NCI-H1417 treated with DMSO at 0.1 percent for 48 hours (cell line): Measurements from ENCODE around the gene GOLPH3.
"Not testable (repeated sequence)": the region's sequence is repeated elsewhere in the genome, so short reads cannot be mapped to it uniquely, and the experiment has no call there.

ENCODE experiments used
- DNase-seq: peaks from one replicate; lab custom pipeline; 2025; lab: John Stamatoyannopoulos, UW

Gene GOLPH3

DNA sequence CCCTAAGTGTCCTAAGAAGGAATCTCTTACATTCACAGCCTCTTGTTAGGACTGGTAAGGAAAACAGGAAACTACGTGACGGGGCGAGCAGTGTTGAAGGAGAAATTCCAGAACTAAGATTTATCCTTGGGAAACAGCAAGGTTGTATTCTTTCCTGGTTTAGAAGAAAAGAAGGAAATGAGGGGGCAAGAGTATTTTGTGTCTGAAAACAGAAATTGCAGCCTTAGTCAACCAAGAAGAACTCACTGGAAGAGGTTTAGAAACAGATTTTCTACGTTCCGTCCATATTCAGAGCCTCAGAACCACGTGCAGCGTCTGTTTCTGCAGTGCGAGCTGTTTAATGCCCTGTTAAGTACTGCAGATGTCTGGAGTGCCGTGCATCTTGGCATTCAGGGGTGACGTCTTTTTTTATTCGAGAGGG lies 75.2 kb downstream of the GOLPH3 start:
- no peak for DNase-seq

DNA sequence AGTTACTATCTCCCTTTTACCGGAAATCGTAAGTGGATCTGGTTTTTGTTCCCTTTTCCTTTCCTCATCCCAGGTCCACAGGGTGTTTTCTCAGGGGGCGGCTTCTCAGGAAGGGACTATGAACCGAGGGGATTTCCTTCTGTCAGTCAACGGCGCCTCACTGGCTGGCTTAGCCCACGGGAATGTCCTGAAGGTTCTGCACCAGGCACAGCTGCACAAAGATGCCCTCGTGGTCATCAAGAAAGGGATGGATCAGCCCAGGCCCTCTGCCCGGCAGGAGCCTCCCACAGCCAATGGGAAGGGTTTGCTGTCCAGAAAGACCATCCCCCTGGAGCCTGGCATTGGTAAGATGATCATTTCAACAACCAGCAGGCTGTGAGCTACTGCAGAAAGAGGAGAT lies 75.8 kb downstream of the GOLPH3 start:
- DNase-seq = no peak

DNA sequence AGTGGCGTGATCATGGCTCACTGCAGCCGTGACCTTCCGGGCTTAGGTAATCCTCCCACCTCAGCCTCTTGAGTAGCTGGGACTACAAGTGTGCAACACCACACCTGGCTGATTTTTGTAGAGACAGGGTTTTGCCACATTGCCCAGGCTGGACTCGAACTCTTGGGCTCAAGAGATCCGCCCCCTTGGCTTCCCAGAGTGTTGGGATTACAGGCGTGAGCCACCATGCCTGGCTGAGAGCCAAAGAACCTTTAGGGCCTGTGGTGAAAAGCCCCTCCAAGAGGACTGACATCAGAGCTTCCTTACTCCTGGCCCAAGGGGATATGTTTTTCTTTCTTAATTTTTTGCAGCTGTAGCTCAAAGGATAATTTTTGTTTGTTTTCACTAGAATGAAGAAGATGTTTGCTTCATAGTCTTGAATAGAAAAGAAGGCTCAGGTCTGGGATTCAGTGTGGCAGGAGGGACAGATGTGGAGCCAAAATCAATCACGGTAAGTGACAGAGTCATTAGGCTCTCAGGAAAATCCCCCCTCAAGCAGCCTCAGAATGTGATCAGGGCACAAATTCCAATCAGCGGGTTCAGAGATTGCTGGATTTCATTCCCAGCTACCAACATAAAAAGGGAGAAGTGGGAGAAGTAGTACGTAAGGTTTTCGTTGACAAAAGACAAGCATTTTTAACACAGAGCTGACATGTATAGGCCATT lies 77.1 kb downstream of the GOLPH3 start:
- no peak for DNase-seq

GRCh38 chr5:32095261-32095671 lies 78.9 kb downstream of the GOLPH3 start:
- no peak for DNase-seq

DNA sequence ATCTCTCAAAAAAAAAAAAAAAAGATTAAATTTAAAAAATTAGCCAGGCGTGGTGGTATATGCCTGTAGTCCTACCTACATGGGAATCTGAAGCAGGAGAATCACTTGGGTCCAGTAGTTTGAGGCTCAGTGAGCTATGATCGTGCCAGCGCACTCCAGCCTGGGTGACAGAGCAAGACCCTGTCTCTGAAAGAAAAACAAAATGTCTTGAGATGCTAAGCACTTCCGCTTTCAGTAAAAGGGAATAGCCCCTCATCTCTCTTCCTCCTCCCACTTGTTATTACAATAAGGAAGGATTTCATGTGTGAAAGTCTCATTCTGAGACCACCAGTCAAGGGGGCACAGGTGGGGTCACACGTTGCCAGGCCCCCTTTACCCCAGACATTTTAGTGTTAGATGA lies 79.4 kb downstream of the GOLPH3 start:
- no peak for DNase-seq

- peak; percentile 18 for DNase-seq
Measured at GRCh38 chr5:32092938-32093812, 80.9 kb downstream of the GOLPH3 start.

- no peak for DNase-seq
Measured at GRCh38 chr5:32090755-32091128, 83.4 kb downstream of the GOLPH3 start.

GRCh38 chr5:32090026-32090754 lies 83.9 kb downstream of the GOLPH3 start:
- DNase-seq = no peak

GRCh38 chr5:32089146-32090000 lies 84.7 kb downstream of the GOLPH3 start:
- DNase-seq = no peak

GRCh38 chr5:32088214-32088613 lies 85.9 kb downstream of the GOLPH3 start:
- DNase-seq = no peak

DNA sequence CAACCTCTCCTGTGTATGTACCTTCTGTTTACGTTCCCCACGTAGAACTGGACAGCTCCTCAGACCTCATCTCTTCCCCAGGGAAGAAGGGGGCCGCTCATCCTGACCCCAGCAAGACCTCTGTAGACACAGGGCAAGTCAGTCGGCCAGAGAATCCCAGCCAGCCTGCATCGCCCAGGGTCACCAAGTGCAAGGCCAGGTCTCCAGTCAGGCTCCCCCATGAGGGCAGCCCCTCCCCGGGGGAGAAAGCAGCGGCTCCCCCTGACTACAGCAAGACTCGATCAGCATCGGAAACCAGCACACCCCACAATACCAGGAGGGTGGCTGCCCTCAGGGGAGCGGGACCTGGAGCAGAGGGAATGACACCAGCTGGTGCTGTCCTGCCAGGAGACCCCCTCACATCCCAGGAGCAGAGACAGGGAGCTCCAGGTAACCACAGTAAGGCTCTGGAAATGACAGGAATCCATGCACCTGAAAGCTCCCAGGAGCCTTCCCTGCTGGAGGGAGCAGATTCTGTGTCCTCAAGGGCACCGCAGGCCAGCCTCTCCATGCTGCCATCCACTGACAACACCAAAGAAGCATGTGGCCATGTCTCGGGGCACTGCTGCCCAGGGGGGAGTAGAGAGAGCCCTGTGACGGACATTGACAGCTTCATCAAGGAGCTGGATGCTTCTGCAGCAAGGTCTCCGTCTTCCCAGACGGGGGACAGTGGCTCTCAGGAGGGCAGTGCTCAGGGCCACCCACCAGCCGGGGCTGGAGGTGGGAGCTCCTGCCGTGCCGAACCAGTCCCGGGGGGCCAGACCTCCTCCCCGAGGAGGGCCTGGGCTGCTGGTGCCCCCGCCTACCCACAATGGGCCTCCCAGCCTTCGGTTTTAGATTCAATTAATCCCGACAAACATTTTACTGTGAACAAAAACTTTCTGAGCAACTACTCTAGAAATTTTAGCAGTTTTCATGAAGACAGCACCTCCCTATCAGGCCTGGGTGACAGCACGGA lies 86.7 kb downstream of the GOLPH3 start:
- DNase-seq = no peak

GRCh38 chr5:32083981-32084430 lies 90.1 kb downstream of the GOLPH3 start:
- DNase-seq = no peak

- no peak for DNase-seq
Measured at GRCh38 chr5:32082701-32083100, 91.4 kb downstream of the GOLPH3 start.

- not testable (repeated sequence) for DNase-seq
Measured at GRCh38 chr5:32080565-32080964, 93.6 kb downstream of the GOLPH3 start.

DNA sequence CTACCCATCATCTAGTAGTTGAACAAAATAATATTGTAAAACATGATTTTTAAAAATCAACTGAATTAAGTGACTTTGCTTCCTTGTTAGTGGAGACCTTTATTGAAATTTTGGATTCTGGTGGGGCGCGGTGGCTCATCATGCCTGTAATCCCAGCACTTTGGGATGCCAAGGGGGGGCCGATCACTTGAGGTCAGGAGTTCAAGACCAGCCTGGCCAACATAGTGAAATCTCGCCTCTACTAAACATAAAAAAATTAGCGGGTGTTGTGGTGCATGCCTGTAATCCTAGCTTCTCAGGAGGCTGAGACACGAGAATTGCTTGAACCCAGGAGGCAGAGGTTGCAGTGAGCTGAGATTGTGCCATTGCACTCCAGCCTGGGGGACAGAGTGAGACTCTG lies 95.3 kb downstream of the GOLPH3 start:
- DNase-seq = not testable (repeated sequence)

DNA sequence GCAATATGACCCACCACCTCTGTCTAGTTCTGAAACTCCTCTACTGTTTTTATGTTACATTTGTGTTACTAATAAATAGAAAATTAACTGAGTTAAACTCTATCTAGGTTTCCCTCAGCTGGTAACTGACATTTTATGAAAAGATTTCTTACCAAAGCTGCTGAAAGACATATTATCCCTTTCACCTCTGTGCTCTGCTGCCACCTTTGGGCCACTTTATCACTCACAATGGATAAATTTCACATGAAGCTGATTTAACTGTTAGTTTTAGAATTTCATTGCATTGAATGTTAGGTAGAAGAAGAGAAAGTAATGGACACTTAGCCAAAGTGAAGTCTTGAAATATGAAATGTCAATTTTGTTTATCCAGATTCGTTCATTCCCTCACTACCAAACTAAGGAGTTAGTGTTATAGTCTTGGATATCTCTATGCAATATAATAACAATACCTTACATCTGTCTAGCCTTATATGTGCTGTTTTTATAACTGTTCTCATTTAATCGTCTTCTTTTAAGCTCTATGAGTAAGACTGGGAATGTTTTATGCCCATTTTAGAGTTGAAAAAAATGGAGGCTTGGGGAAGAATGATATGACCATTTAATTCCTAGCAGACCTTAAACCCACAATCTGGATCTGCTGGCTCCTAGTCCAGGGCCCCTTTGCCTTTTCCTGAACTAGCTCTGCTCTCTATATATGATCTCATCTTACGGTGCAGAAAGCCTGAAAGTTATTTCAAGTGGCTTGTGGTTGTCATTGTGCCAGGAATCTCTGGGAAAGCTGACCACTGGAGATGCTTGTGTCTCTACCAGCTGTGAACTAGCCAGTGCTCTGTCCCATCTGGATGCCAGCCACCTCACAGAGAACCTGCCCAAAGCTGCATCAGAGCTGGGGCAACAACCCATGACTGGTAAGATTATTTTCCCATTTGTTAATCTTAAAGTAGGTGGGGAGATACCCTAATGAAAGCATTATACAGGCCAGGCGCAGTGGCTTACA lies 97.1 kb downstream of the GOLPH3 start:
- no peak for DNase-seq
